Esophagus muscularis mucosa (tissue), 3 donors: ENCODE measurements around the gene DDX4.

Experiments
- POLR2A ChIP-seq: fragments of 450-650 bp; IDR thresholded peaks from one replicate; pipeline ENCODE4 v1.6.1; 2017; ENCODE audit warnings: antibody characterized with exemption, moderate library complexity, mild to moderate bottlenecking, low read depth
- POLR2AphosphoS5 ChIP-seq, 2 donors: sonication (generic); formaldehyde crosslinking; IDR thresholded peaks; one replicate each; pipeline ENCODE4 v1.6.1; 2017; ENCODE audit warnings: antibody characterized with exemption in 2 of 2
- TF ChIP-seq, protein P1 (sequence below), 3 experiments: fragments of 200-600 bp in 2 of 3; fragments of 450-650 bp in 1 of 3; sonication (generic) in 2 of 3; IDR thresholded peaks; one replicate each; pipeline ENCODE4 v1.5.1; 2017 to 2019; ENCODE audit warnings: antibody characterized with exemption in 3 of 3, mild to moderate bottlenecking in 2 of 3, moderate library complexity in 1 of 3

DNA sequence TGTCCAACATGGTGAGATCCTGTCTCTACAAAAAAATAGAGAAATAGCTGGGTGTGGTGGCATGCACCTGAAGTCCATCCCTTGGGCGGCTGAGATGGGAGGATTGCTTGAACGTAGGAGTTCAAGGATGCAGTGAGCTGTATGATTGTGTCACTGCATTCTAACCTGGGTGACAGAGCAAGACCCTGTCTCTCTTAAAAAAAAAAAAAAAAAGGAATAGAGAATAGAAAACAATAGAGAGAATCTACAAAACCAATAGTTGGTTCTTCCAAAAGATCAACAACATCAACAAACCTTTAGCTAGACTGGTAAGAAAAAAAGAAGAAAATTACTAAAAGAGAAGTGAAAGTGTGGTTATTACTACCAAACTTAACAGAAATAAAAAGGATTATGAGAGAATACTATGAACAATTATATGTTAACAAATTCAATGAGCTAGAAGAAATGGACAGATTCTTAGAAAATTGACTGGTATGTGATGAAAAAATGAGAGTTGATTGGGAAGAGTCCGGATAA is 17.6 kb upstream of the DDX4 start:
- TF ChIP-seq POLR2AphosphoS5 (IDR thresholded peaks at IDR 0.05) = no peak
- TF ChIP-seq, protein P1, sequence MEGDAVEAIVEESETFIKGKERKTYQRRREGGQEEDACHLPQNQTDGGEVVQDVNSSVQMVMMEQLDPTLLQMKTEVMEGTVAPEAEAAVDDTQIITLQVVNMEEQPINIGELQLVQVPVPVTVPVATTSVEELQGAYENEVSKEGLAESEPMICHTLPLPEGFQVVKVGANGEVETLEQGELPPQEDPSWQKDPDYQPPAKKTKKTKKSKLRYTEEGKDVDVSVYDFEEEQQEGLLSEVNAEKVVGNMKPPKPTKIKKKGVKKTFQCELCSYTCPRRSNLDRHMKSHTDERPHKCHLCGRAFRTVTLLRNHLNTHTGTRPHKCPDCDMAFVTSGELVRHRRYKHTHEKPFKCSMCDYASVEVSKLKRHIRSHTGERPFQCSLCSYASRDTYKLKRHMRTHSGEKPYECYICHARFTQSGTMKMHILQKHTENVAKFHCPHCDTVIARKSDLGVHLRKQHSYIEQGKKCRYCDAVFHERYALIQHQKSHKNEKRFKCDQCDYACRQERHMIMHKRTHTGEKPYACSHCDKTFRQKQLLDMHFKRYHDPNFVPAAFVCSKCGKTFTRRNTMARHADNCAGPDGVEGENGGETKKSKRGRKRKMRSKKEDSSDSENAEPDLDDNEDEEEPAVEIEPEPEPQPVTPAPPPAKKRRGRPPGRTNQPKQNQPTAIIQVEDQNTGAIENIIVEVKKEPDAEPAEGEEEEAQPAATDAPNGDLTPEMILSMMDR (IDR thresholded peaks at IDR 0.05) = no peak
- no peak for TF ChIP-seq POLR2A
